Measurements from ENCODE around the gene GABRB2.
A peak's percentile ranks its signal among the peaks of the same experiment; 100 is the strongest.
"Not testable (repeated sequence)": the region's sequence is repeated elsewhere in the genome, so short reads cannot be mapped to it uniquely, and the experiment has no call there.

Gene GABRB2

DNA sequence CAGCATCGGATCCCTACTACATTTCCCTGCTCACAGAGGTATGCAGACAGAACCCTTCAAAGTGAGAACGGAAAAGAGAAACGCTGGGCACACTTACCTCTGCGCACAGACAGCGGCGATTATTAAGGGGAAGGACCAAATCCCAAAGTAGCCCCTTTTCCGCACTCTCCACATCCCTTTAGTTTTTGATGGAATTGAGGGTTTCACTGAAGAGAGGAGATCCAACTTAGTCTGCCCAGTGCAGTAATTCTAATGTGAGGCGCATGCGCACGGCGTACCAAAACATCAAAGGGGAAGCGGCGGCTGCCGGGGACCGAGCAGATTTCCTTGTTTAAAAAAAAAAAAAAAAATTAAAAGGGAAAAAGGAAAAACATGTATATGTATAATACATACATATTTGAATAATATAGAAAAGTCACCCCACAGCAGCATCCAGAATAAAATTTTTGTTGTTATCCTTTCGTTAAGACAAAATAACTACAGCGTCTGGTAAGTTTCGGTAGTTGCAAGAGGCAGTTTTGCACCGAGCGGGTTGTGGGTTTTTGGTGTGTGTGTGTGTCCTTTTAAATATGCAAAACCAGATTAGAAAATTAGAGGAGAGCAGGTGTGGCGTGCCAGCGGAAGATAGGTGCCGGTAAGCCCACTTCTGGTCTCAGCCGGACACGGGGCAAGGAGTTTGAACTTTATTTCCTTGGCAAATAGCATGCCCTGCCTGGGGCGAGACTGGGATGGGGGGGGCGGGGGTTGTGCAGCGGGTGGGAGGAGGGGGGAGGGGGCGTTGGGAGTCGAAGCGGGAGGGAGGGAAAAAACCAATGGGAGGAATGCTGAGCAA is at the start of gene GABRB2:
GABRB2 (minus strand) TSS at position 256 of the 832 bp plus-strand sequence; CDS start at position 174, 82 bp downstream.
- DNase-seq = peak; percentile 72

DNA sequence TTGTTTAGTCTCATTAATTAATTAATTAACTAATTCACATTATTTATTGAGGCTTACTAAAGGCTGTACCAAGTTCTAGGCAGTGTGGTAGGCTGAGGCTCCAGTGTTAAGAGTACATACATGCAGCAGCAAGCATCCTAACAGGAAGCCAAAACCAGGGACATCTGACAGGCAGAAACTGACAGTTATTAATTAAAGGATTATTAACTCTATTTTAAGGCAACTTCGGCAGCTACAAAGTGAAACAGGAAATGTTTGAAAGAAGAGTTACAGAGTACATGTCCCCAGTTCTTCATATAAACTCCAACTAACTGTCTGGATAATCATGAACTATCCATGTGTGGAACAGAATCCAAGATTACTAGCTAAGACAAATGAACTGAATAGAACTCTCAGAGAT is 39.3 kb upstream of the GABRB2 start:
- DNase-seq = no peak

DNA sequence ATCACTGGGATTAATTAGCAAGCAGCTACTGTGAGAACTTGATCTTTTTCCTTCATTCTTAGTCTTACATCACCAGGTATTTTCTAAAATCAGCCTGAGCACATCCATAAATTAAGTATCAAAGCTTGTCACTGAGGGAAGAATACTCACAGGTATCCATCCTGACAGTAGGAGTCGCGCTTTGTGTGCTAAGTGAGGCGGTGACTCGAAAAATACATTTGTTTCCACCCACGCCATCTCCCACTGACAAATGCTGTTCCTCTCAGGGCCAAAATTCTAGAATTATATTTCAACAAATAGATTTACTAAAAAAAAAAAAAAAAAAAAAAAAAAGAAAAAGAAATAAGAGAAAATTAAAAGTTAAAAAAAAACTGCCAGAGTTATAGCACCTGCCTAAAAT is 34.1 kb upstream of the GABRB2 start:
- no peak for DNase-seq

DNA sequence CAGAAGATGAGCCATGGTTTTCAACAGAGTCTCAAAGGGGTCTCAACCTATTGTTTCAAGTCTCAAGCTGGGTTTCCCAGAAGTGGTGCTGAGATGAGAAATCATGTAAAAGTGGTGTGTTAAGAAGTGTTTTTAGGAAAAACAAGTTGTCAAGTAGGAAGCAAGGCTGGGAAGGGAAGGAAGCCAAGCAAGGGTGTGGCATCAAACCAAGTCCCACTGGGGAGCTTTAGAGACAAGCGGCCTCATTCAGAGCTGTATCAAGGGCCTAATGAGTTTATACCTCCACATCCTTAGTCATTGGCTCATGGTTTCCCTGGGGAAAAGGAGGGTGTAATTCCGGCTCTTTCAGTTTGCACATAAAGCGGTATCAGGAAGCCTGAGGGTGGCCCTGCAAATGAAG is 26.4 kb upstream of the GABRB2 start:
- no peak for DNase-seq

DNA sequence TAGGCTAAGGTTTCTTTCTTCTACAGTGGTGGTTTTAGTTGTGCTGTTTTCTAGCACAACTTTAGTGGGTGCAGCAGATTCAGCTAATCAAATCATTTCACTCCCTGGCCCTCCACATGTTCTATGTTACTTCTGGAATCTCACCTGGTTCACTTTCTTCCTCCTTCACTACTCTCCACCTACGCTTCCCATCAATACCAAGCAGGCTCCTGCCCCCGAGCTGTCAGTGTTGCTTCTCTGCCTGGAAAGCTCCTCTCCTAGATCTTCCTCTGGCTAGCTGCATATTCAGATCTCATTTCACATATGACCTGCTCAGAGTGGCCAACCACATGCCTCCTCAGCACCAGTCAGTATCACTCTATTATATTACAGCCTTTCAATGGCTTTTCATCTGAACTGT is 19.6 kb upstream of the GABRB2 start:
- DNase-seq = no peak

DNA sequence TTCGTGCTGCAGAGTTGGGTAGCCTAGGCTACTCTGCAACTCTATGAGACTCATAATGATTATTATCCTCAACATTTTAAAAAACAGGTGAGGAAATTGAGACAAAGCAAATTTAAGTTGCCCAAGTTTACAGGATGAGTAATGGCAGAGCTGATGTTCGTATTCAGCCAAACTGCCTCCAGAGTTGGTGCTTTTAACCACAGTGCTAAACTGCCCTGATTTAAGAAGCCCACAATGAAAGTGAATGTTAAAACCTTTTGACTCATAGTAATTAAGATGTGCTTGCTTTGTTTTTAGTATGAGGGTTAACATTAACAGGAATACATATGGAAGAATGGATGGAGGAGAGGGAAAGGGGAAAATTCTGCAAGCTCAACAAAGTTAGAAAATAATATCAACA is 15.9 kb upstream of the GABRB2 start:
- no peak for DNase-seq

DNA sequence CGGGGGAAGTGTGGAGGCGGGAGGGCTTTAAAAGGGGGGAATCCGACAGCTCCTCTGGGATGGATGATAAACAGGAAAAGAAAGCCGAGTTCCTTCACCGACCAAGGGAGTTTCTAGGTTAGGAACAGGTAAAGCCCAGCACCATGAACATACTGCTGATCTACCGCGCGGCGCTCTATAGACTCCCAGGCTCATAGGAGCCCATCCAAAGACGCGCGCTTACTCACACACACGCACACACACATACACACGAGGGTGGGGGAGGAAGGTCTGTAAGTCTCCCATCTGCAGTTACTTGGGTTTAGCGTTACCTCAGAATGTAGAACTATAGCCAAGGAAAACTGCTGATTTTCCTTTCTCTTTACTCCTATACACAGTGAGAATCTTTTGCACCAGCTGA is 2.6 kb upstream of the GABRB2 start:
- DNase-seq = peak; percentile 76

DNA sequence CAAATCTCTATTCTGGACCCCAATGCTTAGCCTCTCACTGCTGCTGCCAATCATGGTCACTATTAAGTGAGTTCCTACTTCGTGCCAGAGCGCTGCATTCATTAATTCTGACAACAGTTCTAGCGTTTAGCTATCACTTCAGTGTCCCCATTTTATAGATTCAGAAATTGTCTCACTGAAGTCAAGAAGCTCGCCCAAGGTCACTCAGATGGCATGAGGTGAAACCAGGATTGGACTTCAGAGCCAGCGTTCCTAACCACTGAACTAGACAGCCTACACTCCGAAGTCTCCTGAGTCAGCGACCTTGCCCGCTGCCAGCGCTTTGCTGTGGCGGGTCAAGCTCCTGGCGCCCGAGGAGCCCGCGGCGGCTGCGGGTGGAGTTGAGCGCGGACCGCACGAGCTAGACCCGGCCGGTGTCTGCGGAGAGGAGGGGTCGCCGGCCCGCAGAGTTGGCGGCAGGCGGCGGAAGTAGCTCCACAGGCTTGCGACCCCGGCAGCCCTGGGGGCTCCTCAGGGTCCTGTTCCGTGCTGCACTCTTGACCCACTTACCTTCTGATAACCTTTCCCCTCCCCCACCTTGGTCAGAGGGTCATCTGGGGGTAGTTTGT is 2.1 kb upstream of the GABRB2 start:
- DNase-seq = no peak

DNA sequence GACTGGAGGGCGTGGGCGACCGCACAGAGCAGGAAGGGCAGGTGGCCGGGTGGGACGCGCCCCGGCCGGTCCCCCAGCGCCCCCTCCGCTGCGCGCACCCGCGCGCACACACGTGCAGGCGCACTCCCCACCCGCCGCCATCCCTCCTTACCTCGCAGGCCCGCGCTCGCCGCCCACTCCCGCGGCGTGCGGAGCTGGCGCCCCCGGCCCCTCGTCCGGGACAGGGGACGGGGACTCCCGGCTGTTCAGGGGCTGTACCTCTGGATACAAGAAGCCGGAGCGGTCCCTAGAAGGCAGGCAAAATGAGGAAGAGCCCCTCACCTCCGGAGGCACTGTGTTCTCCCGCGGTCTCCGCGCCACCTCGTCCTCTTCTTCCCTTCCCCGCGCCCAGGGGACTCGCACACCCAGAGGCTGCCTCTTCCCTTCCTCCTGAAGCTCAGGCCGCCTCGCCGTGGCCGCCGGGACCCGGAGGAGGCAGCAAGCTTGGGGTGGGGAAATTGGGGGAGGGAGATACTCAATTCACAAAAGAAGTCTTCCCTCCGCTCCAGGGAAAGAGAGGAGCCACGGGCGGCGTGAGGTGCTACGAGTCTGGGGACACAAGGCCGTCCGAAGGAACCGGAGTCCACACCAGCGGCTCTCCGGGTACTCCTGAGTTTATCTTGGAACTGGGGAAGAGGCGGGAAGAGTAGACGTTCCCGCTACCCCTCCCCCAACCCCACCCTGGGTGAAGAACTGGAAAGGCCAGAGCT is 1.4 kb upstream of the GABRB2 start:
- DNase-seq = peak; percentile 24

DNA sequence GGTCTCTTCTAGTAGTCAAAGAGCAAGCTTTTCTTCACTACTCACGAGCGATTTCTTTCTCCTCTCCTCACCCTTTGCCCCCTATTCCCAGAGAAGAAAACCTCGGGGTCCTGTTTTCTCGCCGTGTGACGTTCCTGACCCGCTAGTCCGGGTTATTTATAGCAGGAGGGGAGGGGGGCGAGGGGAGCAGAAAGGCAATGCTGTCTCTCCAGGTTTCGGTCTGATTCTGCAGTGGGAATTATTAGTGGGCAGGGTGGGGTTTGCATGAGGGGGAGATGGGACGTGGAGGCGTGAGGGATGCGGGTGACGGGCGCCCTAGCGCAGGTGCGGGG is 847 bp upstream of the GABRB2 start:
- DNase-seq = peak; percentile 21

DNA sequence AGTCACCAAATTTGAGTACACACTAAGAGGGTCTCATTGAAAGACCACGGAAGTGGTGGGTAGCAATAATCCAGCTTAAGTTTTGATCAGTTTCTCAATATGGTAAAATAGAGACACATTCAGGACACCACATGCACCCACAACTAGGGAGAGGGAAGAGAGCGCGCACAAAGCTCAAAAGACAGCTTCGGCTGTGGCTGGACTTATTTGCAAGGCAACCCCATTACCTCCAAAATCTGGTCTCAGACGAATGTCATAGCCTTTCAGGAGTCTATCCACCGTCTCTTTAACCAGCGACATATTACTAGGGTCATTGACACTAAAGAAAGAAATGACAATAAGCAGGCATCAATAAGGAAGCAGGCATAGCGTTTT is 443 bp downstream of the GABRB2 start:
- DNase-seq = peak; percentile 19

DNA sequence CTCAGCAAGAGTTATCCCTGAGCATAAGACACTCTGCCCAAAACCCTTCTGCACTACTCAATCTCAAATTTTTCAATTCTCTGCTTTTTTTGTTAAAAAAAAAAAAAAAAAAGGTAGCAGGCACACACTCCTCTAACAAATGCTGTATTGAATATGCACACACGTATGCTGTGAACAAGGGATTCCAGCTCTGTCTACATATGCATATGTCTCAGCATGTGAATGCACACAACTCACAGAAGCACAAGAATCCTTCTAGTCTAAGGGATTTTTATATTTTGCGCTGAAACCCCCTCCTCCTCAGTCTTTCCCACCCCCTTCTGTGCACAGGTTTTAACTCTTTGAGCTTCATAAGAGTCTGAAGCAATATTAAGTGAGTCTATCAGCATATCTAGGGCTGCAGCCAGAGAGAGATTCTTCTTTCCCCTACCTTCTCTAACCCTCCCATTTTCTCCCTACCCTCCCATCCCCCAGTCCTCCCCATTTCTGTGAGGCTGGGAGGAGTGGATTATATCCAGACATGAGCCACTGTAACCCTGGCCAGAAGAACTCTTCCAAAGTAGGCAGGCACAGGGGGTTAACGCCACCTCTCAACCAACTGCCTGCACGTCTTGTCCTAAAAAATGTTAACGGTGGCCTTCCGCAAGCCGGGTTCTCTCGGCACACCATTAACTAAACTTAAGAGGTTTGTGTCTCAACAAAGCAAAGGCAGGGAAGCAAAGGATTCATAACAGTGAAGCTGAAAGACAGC is 1.0 kb downstream of the GABRB2 start:
- no peak for DNase-seq

DNA sequence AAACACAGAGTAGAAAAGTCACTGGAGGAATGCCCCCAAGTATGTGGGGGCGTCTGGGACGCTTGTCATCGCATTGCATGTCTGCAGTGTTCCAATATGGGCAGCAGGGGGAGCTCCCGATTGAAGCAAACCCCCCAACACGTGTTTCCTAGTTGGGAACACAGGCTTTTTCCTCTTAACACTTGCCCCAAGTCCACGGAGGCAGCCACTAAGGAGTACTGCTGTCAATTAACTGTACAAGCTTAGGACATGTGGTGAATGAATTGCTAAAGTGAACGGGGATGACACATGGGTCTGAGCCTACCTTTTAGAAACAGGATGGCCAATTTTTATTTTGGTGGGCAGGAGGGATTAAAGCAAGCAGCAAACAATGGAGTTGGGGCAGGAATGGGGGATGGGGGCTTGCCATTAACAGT is 2.2 kb downstream of the GABRB2 start:
- peak; percentile 45 for DNase-seq

DNA sequence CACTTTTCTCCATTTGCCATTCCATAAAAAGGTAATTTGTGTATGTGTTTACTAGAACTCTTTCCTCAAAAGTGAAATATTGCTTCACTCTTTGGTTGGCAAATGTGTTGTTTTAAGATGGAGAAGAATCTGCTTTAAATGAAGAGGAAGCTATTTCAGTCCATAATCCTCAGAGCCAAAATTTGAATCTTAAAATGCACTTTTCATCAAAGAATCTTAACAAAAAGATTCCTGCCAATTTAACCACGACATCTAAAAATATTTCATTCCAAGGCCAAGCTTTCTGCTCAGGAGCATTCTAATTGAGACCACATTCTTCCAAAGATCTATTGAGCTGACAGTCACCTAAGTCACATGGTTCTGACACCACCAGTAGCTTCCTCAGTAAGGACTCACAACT is 7.5 kb downstream of the GABRB2 start:
- no peak for DNase-seq

DNA sequence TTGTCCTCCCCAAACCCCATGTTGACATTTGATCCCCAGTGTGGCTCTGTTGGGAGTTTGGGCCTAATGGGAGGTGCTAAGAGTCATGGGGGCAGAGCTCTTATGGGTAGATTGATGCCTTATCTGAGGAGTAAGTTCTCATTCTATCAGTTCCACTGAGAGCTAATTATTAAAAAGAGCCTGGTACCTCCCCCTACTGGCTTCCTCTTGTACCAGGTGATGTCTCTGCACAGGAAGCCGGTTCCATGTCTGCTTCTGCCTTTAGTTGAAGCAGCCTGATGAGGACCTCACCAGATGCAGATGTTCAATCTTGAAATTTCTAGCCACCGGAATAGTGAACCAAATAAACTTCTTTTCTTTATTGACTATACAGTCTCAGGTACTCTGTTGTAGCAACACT is 10.8 kb downstream of the GABRB2 start:
- no peak for DNase-seq

DNA sequence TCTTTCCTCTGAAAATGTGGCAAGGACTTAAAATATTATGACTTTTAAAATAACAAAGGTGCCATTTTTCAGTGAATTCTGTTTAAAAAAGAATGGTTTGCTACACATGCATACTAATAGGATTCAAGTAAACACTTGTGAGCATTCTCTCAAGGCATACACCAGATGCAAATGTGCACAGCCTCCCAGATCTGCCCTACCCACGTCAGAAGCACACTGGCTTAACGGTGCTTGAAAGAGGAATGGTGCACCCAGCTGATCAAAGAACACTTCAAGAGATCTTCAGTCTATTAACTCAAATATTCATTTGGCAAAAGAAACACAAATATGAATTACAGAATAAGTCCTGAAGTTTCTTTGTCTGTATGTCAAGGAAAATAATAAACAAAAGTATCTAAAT is 15.8 kb downstream of the GABRB2 start:
- DNase-seq = no peak

DNA sequence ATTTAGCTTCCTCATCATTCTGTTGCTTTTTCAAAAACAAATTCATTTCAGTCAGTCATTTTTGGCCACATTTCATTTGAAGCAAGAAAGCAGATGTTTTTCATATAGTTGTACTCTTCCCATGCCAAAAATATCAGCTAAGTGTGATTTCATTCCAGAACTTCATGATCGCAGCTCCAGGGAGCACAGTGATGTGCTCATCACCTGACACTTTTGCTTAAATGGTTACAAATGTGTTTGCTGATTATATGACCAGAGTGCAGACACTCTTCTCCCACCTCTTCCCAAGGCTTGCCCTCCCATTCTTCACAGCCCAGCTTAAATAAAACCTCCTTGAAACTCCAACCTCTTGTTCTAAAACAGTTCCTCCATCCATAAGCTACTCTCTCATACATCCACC is 32.6 kb downstream of the GABRB2 start:
- peak; percentile 37 for DNase-seq

DNA sequence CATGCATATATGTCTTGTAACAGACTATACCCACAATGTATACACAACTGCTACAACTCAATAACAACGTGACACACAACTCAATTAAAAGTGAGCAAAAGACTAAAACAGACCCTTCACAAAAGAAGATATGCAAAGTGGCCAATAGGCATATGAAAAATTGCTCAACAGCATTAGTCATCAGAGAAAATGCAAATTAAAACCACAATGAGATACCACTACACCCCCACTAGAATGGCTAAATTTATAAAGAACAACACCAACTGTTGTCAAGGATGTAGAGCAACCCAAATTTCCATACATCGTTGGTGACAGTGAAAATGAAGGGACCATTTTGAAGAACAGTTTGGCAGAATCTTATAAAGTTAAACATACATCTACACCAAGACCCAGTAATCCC is 38.9 kb downstream of the GABRB2 start:
- DNase-seq = no peak

DNA sequence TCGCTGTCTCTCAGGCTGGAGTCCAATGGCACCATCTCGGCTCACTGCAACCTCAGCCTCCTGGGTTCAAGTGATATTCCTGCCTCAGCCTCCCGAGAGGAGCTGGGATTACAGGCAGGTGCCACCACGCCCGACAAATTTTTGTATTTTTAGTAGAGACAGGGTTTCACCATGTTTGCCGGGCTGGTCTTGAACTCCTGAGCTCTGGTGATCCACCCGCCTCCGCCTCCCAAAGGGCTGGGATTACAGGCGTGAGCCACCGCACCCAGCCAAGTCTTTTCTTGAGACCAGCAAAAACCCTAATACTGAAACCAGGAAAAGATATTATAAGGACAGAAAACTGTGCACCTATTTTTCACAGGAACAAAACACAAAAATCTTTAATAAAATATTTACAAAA is 41.4 kb downstream of the GABRB2 start:
- DNase-seq = not testable (repeated sequence)

DNA sequence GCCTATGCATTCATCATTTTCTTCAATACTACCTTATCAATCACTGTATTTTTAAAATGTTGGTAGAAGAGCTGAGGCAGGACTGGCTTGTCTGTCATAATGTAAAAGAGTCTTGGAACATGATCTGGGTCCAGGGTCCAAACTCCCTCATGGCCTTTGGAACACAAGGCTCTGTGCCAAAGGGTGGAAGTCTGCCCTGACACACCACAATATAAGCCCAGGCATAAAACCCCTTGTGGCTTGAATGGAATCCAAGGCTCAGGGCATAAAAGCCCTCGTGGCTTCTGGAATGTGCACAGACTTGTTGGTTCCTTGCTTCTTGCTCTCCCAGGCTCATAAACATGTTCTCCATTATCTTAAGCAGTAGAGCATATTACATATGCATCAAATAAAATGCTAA is 48.0 kb downstream of the GABRB2 start:
- no peak for DNase-seq

DNA sequence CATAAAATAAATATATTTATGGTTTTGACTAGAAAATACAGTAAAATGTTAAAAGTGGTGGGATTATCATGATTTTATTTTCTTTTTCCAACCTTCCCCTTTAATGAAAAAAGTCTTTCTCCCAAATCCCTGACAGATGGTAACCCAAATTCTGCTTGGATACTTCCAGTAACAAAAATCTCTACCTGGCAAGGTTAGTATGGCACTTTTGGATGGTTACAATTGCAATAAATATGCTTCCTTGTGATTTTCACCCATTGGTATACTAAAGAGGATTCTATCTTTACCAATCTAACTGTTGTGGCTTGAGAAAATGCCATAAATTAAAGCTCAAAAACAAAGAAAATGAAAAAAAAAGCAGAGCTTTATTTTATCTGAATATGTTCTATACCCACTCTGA is 62.8 kb downstream of the GABRB2 start:
- DNase-seq = no peak

DNA sequence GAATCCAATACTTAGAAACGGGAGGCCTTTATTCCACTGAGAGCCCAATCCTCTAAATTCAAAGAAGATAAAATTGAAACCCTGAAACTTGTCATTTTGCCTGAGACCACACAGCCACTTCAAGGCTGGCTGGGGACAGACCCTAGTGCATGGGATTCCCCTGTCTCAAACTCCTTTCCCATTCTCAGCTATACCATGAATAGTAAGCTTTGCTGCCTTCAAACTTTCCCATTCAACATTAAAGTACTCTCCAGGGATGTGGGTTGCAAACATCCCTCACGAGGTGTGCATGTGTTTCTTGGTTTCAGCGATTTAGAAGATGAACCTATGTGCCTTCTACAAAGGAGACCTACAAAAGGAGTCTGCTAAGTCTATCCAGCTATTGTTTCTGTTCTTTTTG is 64.6 kb downstream of the GABRB2 start:
- DNase-seq = no peak

DNA sequence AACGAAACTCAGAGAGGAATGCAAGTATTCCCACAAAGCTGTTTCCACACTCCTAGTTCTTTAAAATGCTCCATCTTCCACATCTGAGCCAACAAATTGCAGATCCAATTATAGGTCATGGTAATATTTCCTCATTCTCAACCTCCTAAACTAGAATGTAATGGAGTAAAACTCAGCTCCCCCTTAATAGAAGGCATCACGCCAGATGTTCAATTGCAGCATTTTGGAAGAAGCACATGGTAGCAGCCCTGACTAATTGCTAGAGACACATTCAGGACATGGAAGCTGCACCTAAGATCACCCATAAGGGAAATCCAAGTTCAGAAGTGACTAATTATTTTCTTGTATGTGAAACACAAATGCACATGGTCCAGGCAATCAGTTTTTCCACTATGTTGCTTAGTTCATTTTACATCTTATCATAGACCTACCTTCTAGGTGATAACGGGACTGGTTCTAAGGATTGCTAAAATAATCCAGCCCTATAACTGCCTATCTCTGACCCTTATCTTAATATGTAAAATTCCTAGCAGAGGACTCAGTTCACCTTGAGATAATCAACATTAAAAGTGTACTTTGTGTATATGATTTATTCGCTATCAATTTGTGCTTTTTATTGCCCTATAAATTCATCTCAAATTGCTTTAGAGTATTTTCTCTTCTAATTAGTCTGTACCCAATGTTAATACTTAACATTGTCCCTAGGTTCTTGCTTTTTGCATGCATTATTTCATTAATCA is 75.1 kb downstream of the GABRB2 start:
- DNase-seq = no peak

Data from right hindlimb (tissue), 1 donor.